Measurements from ENCODE around the gene GM2A.

The GM2A gene

GRCh38 chr5:151288180-151288579 is 35.2 kb downstream of the GM2A start:
- TF ChIP-seq ZNF70 (CRISPR knock-in tag; IDR thresholded peaks at IDR 0.05) (peak; percentile 82), TSHZ2 (CRISPR knock-in tag; IDR thresholded peaks at IDR 0.05) (no peak)
- ATAC-seq, result no peak

- ATAC-seq, result no peak
- TF ChIP-seq TSHZ2 (CRISPR knock-in tag; IDR thresholded peaks at IDR 0.05), result no peak
- no peak for TF ChIP-seq GLIS3 (CRISPR knock-in tag; IDR thresholded peaks at IDR 0.05)
- TF ChIP-seq PPARA (CRISPR knock-in tag; IDR thresholded peaks at IDR 0.05; ENCODE audit: borderline replicate concordance), result no peak
- no peak for TF ChIP-seq TCF4 (CRISPR knock-in tag; IDR thresholded peaks at IDR 0.05; ENCODE audit: borderline replicate concordance)
- no peak for TF ChIP-seq ZC3H10 (CRISPR knock-in tag; IDR thresholded peaks at IDR 0.05)
- no peak for TF ChIP-seq TOX (CRISPR knock-in tag; IDR thresholded peaks at IDR 0.05; ENCODE audit: borderline replicate concordance)
- TF ChIP-seq ZNF70 (CRISPR knock-in tag; IDR thresholded peaks at IDR 0.05), result no peak
- TF ChIP-seq SNAI2 (CRISPR knock-in tag; IDR thresholded peaks at IDR 0.05), result no peak
- TF ChIP-seq ZFP30 (CRISPR knock-in tag; IDR thresholded peaks at IDR 0.05), result no peak
- no peak for TF ChIP-seq ISL1 (CRISPR knock-in tag; IDR thresholded peaks at IDR 0.05)
- no peak for TF ChIP-seq ESRRG (CRISPR knock-in tag; IDR thresholded peaks at IDR 0.05)
- TF ChIP-seq CSDC2 (CRISPR knock-in tag; IDR thresholded peaks at IDR 0.05), result no peak
- TF ChIP-seq, protein P1, sequence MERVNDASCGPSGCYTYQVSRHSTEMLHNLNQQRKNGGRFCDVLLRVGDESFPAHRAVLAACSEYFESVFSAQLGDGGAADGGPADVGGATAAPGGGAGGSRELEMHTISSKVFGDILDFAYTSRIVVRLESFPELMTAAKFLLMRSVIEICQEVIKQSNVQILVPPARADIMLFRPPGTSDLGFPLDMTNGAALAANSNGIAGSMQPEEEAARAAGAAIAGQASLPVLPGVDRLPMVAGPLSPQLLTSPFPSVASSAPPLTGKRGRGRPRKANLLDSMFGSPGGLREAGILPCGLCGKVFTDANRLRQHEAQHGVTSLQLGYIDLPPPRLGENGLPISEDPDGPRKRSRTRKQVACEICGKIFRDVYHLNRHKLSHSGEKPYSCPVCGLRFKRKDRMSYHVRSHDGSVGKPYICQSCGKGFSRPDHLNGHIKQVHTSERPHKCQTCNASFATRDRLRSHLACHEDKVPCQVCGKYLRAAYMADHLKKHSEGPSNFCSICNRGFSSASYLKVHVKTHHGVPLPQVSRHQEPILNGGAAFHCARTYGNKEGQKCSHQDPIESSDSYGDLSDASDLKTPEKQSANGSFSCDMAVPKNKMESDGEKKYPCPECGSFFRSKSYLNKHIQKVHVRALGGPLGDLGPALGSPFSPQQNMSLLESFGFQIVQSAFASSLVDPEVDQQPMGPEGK (CRISPR knock-in tag; IDR thresholded peaks at IDR 0.05; ENCODE audit: borderline replicate concordance), result no peak
- no peak for TF ChIP-seq CREB5 (CRISPR knock-in tag; IDR thresholded peaks at IDR 0.05; ENCODE audit: low read depth)
- TF ChIP-seq OSR1 (CRISPR knock-in tag; IDR thresholded peaks at IDR 0.05), result no peak
These were observed 40.6 kb downstream of the GM2A start for GRCh38 chr5:151293624-151294023.

DNA sequence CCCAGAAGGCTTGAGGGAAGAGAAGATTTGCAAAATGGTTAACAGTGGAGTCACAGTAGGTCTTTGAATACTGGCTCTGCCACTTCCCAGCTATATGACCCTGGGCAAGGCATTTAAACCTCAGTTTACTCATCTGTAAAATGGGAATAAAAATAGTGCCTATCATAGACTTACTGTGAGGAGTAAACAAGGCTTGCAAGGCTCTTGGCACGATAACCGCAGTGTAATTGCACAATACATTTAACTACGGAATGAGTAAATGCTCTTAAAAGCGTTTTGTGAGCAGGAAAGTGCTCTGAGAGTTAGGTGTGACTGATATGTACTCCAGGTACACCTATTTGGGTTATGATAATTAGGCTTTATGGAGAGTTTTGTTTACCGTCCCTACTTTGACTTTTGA is 42.2 kb downstream of the GM2A start:
- ATAC-seq, result no peak
- no peak for TF ChIP-seq ZNF70 (CRISPR knock-in tag; IDR thresholded peaks at IDR 0.05)
- TF ChIP-seq CSRNP3 (CRISPR knock-in tag; IDR thresholded peaks at IDR 0.05), result no peak
- no peak for TF ChIP-seq TSHZ2 (CRISPR knock-in tag; IDR thresholded peaks at IDR 0.05)
- TF ChIP-seq ARNTL (CRISPR knock-in tag; IDR thresholded peaks at IDR 0.05; ENCODE audit: borderline replicate concordance, low read depth), result no peak
- TF ChIP-seq CSDC2 (CRISPR knock-in tag; IDR thresholded peaks at IDR 0.05), result no peak
- no peak for TF ChIP-seq ZFP3 (CRISPR knock-in tag; IDR thresholded peaks at IDR 0.05)
- no peak for TF ChIP-seq ZNF565 (CRISPR knock-in tag; conservative IDR thresholded peaks at IDR 0.05; ENCODE audit: low read depth)
- TF ChIP-seq ZNF8 (CRISPR knock-in tag; IDR thresholded peaks at IDR 0.05), result no peak
- TF ChIP-seq OSR1 (CRISPR knock-in tag; IDR thresholded peaks at IDR 0.05), result no peak
- TF ChIP-seq, protein P1 (CRISPR knock-in tag; IDR thresholded peaks at IDR 0.05; ENCODE audit: borderline replicate concordance), result no peak
- TF ChIP-seq ESRRG (CRISPR knock-in tag; IDR thresholded peaks at IDR 0.05), result no peak
- TF ChIP-seq POU6F1 (CRISPR knock-in tag; IDR thresholded peaks at IDR 0.05; ENCODE audit: borderline replicate concordance, low read depth), result no peak
- no peak for TF ChIP-seq PPARA (CRISPR knock-in tag; IDR thresholded peaks at IDR 0.05; ENCODE audit: borderline replicate concordance)
